HG03280 (cell line): Measurements from ENCODE around the gene TAS2R4.
"Not testable (repeated sequence)": the region's sequence is repeated elsewhere in the genome, so short reads cannot be mapped to it uniquely, and the experiment has no call there.

Source experiments
- ATAC-seq: cut with Tn5 transposase; IDR thresholded peaks from one replicate; pipeline ENCODE4 v1.9.1; 2021; ENCODE audit warnings: mild to moderate bottlenecking, moderate library complexity; ENCODE audit not compliant: unreplicated experiment

Gene TAS2R4

GRCh38 chr7:141822432-141822831 is 46.0 kb downstream of the TAS2R4 start:
- ATAC-seq, result not testable (repeated sequence)
